ENCODE results near the gene TRIO.

Gene TRIO

DNA sequence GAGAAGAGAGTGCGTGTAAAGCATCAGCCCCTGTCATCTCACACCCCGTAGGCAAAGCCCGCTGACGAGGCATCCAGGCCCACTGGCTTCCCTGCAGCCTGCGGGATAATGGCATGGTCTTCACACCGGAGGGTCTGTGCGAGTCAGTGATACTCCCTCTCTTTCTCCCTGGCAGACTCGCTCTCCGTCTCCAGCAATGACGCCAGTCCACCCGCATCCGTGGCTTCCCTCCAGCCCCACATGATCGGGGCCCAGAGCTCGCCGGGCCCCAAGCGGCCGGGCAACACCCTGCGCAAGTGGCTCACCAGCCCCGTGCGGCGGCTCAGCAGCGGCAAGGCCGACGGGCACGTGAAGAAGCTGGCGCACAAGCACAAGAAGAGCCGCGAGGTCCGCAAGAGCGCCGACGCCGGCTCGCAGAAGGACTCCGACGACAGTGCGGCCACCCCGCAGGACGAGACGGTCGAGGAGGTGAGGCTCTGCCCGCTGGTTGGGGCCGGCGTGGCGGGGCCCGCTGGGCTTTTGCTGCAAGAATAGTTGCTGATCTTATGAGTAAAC, 317.8 kb downstream of the TRIO start:
- no peak for DNase-seq (ENCODE audit: low read depth)

DNA sequence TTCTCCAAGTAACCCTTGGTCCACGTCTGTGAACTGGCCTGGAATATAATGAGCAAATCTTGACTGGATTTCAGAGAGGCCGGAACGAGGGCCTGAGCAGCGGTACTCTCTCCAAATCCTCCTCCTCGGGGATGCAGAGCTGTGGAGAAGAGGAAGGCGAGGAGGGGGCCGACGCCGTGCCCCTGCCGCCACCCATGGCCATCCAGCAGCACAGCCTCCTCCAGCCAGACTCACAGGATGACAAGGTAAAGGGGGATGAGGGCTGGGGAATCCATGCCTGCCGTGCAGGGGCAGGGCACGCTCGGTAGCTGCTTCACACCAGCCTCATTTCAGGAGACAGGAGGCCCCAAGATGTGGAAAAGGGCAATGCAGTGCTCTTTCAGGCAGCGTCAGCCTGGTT, 319.5 kb downstream of the TRIO start:
- no peak for DNase-seq (ENCODE audit: low read depth)

DNA sequence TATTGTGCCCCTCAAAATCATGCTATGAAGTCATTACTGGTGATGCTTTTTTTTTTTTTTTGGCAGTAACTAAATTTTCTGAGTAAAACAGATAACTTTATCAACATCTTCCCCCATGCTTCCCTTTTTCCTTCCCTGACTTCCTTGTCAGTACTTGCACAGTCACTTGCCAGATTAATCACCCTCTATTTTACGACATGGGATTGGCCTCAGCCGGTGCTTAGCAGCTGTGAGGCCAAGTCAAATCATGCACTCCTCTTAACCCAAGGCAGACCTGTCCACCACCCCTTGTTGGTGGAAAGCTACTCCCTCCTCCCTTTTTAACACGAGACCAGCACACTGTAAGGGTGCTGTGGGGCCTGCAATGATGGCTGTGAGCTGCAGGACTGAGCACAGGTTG, 320.5 kb downstream of the TRIO start:
- peak; percentile 70 for DNase-seq (ENCODE audit: low read depth)

DNA sequence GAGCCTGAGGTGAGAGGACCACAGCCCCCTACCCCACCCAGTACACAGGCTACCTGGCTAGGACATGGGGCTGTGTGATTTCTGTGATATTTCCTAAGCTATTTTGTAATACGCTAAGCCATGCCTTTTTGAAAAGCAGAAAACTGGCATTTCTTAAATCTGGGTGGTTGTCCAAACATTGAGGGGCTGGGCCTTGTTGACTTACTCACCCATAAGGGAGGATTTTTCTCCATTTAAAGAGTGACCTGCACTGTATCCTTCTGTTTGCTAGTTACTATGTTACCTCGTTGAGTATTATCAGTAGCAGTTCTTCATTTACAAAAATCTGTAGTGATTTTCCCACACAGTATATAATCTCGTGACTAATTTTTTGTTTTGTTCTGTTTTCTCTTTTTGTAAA, 321.0 kb downstream of the TRIO start:
- DNase-seq (ENCODE audit: low read depth), result no peak

DNA sequence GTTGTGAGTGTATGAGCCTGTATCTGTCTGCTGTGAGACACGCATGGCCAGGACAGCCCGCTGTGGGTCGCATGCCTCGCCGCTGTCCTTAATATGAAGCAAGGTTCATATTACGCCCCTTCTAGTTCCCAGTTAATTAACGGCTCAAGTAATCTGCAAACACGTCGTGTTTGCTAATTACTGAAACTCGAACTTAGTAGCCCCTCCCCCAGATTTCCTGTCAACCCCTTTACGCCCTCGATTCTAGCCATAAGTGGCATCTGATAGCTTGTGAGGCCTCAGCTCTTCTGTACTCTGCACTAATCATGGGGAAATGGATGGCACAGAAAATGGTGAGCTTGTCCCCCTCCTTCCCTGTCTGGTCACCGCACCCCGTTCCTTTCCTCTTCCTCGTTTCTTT, 321.5 kb downstream of the TRIO start:
- DNase-seq (ENCODE audit: low read depth), result no peak

DNA sequence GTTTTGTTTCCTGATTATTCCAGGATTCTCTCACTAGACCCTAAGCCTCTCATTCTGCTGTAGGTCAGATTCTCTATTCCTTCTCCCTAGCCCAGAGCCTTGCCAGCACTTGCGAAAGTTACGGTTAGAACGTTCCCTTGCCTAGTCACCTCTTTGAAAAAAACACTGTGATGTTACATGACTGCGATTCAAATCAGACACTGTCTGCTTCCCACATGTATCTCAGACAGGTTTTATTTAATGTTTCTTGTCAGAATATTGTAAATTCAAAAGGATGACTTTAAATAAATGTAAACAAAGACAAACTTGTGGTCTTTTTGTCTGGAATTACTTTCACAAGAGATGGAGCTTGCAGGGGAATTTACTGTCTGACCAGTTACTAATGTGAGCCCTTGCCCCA, 322.0 kb downstream of the TRIO start:
- no peak for DNase-seq (ENCODE audit: low read depth)

DNA sequence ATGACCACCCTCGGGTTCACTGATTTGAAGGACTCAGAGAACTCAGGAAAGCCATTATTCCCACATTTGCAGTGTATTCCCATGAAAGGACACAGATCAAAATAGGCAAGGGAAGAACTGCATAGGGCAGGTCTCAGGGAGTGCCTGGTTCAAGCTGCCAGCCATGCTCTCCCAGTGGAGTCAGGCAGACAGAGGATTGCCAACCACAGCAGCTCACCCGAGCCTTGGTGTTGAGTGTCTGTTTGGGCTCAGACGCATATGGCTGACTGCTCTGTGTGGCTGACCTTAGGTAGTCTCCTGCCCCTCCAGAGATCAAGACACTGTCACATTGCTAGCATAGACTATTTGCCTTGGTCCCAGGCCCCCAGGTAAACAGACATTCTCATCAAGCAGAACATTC, 322.6 kb downstream of the TRIO start:
- DNase-seq (ENCODE audit: low read depth), result no peak

DNA sequence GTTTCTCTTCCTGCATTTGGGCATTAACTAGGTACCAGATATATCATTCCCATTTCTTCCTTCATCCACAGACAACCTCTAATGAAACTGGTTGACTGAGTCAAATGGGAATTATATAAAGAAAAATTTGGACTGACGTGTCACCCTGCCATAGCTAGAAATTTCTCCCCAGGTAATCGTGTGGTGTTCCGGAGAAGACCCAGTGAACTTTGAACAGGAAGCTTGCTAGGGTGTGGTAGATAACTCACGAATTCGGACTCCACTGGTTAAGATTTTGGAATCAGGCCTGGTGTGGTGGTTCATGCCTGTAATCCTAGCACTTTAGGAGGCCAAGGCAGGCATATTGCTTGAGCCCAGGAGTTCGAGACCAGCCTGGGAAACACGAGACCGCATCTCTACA, 324.1 kb downstream of the TRIO start:
- no peak for DNase-seq (ENCODE audit: low read depth)

DNA sequence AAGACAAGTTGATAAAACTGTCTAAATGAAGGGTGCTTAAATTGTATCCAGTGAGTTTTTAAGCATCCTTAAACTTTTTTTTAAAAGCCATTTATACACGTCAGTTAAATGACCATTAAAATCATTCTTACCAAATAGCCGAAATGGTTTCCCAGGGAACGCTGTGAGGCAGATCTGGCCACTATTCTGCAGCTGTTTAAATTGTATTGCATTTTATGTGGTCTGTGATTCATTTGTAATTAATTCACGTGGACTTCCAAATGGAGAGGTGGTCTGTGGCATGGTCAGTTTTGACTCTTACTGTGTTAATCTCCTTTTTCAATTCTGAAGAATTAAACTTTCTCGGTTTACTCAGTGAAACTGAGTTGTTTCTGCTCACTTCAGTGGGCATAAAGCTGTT, 324.7 kb downstream of the TRIO start:
- no peak for DNase-seq (ENCODE audit: low read depth)

DNA sequence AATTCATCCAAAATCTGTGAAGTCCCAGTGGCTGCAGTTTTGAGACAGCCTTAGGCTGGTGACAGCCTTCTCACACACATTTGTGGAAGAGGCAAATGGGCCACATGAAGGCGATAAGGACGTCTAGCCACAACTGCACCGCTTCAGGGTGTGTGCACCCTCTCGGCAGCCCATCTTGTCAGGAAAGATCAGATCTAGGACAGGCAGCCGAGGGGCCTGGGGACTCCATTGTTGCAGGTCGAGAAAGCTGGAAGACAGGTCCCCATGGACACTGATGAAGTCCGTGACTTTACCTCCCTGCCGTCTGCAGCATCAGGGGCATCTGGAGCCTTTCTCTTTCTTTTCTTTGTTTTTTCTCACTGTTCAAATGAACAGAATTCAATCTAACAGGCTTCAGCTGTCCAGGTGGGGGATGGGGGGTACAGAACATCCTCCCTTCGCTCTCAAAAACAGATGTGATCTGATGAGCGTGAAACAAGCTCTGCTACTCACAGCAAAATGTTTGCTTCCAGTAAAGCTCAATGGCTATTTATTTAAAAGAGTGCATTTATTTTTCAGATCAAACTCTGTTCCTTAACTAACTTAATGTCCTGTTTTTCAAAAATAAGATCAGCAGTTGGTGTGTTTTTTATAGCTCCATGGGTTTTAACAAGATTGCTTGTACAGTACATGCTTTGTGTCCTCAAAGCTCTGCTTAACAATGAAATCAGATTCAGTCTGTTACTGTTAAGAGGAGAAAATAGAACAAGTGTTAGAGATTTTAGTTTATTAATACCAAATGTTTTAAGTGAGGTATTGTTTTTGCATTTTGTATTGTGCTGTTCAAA, 326.6 kb downstream of the TRIO start:
- no peak for DNase-seq (ENCODE audit: low read depth)

DNA sequence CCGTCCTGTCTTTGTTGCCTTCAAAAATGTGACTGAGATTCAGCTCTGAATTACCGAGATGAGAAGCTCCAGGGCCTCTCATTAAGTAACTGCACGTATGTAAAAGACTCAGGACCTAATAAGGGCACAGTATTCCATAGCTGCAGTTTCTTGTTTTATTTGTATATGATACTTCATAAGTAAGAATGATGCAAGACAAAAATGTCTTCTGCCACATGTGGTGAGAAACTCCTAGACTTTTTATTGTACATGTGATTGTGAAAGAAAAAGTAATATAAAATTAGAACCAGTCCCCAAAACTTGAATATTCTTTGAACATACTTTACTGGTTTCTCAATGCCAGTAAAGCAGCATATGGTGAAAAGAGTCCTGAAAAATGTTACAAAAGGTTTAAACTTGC, 328.4 kb downstream of the TRIO start:
- no peak for DNase-seq (ENCODE audit: low read depth)

DNA sequence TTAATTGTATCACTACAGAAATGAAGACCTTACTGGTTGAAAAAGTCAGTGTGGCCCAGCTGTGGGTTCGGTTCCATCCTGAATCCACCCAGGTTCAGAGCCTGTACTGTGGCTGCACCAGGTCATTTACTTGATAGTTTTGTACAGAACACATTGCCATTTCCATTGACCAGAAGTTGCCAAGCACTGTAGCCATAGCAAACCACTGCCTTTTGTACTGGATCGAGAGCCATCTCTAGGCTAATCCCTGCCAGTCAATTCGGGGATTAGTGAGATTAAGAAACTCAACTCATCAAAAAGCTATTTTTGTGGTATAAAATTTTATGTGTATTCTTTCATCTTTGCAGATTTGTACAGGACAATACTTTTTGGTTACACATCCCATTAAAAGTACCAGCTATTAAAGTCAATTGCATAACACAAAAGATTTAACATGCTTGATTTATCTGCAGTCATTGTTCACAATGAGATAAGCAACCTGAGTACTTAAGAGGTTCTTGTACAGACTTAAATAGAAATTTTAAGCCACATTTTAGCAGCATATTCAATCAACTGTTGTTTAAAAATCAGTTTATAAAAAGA, 329.9 kb downstream of the TRIO start:
- no peak for DNase-seq (ENCODE audit: low read depth)

DNA sequence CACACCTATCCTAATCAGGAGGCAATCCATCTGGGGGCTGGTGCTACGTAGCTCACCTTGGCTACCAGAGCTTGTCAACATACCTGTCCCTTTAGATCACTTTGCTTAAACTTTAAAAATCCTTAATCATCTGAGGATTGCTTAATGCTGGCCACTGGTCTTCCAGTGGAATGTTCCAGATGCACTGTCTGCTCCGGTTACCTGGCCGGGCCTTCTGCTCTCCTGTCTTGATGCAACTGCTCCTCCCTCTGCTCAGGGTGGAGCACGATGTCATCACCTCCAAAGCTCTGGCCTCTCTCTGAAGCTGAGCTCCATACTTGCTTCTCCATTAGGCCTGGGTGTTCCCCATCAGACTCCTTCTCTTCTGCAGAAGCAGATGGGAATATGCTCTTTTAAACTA, 331.9 kb downstream of the TRIO start:
- no peak for DNase-seq (ENCODE audit: low read depth)

DNA sequence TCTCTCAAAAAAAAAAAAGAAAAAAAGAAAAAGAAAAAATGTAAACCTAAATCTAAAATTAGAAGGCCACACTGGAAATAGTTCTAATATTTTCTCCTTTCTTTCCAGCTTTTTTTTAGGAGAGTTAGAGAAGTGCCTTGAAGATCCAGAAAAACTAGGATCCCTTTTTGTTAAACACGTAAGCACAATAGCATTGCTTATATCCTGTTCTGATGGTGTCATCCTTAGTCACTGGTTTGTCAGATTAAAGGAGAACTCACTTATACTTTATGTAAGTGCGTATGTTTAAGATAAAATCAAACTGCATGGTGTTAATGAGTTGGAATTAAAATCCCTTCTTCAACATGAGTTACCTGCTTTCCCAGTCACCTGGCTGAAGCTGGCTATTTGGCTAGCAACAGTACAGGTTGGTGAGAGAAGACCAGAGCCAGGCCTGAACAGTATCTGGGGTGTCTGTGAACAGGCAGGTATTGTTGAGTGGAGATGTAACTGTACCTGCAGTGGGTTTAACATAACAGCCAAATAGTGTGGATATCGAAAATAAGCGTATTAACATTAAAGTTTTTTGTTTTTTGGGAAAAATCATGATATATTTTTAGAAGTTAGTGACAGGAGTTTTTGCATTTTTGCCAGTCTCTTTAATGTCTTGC, 333.8 kb downstream of the TRIO start:
- peak; percentile 33 for DNase-seq (ENCODE audit: low read depth)

DNA sequence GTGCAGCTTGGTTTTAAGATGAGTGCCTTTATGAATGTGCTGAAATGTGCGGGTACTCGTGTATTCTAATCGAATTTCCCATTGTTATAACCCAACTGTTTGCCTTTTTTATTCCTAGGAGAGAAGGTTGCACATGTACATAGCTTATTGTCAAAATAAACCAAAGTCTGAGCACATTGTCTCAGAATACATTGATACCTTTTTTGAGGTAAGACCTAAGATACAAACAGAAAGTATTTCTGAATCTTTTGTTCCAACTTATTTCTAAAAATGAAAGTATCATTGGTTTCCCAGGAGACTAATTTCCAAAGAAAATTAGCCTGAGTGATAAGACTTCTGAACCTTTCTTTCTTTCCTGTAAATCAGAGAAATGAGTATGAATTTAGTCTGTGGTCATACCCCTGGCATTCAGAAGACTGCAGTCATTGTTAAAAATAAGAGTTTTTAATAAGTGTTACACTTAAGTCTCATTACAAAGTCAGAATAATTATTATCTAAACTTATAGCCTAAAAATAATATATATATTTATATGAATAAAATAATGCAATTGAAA, 336.1 kb downstream of the TRIO start:
- no peak for DNase-seq (ENCODE audit: low read depth)

DNA sequence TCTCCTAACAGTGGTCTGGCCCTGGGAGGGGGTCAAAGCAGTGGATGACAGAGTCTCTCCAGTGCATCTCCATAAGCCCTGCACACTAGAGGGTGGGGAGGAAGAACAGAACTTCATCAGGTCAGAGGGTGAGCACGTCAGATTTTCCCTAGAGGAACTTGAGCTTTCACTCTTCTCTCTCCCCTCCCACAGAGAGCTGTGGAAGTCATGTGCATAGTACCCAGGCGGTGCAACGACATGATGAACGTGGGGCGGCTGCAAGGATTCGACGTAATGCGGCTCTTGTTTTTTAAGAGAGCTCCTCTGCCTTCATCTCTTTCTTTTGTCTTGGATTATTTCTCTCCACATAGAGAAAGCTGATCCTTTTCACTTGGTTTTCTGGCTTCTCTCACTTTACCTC, 338.2 kb downstream of the TRIO start:
- no peak for DNase-seq (ENCODE audit: low read depth)

DNA sequence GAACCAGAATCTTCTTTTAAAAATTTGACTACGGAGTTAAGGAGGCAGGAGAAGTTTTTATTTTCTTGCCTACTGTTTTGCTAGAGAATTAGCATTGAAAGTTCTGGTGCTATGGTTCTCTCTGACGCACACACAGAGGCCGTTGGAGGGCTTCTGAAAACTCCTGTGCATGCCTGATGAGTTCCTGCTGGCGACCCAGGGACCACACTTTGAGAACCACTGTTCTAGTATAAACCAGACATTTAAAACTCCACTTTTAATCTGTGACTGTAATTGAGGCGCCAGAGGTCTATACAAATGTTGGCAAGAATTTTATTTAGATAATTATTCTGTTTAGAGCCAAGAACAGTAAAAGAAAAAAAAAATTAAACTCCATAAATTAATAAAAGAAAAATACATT, 338.9 kb downstream of the TRIO start:
- DNase-seq (ENCODE audit: low read depth), result no peak

DNA sequence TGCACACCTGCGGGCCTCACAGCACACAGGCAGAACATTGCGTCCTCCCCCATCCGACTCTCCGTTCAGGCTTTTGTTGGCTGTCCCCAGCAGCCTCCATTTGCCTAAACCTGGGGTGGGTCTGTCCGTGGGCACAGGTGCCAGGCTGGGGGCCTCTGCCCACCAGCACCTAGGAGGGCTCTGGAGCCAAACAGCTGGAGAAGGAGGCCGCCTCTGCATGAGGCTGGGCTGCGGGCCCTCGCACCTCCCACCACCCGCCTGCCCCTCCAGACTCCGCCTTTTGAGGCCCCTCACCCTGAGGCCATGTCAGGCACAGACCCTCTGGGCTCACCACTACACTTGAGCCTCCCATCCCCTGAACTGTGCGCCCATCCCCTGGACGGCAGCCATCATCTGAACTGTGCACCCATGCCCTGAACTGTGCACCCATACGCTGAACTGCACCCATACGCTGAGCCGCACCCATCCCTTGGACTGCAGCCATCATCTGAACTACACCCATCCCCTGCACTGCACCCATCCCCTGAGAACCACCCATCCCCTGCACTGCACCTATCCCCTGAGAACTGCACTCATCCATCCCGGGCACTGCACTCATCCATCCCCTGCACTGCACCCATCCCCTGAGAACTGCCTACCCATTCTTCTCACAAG, 340.5 kb downstream of the TRIO start:
- no peak for DNase-seq (ENCODE audit: low read depth)

DNA sequence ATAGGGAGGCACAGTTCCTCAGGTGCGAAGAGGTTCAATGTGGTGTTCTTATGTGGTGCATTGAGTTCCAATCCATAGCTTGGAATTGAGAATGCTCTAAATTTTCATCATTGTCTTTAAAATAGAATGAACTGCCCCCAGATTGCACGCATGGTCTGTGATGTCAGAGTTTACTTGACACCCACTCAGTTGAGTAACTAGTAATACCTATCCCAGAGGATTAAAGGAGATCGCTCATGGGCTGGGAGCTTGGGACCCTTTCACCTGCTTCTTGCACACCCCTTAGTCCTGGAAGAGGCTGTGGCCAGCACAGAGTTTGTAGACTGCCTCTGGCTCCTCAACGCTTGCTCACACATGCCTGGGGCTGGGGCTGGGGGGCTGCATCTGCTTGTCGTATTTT, 343.3 kb downstream of the TRIO start:
- no peak for DNase-seq (ENCODE audit: low read depth)

DNA sequence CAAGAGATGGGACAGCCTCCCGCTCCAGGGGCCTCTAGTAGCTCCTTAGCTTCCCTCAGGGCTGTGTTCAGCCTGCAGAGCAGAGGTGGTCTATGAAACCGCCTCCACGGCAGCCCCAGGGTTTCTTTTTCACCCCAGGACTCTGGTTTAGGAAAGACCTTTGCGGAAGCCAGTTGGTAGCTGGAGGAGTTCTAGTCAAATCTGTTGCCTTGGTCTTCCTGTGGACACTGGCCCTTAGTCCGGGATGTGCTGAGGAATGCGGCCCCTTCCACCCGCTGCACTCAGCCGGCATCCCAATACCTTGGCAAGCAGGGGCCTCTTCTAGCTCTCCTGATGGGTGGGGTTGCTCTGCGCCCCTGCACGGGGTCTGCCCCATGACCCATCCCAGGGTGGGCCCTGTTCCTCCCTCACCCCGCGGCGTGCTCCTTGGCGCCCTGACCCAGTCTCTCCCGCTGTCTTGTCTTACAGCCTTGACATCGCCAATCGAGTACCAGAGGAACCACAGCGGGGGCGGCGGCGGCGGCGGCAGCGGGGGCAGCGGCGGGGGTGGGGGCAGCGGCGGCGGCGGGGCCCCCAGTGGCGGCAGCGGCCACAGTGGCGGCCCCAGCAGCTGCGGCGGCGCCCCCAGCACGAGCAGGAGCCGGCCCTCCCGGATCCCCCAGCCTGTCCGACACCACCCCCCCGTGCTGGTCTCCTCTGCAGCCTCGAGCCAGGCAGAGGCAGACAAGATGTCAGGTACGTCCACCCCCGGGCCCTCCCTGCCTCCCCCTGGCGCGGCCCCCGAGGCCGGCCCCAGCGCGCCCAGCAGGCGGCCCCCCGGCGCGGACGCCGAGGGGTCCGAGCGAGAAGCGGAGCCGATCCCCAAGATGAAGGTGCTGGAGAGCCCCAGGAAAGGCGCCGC, 344.1 kb downstream of the TRIO start:
- DNase-seq (ENCODE audit: low read depth), result no peak

DNA sequence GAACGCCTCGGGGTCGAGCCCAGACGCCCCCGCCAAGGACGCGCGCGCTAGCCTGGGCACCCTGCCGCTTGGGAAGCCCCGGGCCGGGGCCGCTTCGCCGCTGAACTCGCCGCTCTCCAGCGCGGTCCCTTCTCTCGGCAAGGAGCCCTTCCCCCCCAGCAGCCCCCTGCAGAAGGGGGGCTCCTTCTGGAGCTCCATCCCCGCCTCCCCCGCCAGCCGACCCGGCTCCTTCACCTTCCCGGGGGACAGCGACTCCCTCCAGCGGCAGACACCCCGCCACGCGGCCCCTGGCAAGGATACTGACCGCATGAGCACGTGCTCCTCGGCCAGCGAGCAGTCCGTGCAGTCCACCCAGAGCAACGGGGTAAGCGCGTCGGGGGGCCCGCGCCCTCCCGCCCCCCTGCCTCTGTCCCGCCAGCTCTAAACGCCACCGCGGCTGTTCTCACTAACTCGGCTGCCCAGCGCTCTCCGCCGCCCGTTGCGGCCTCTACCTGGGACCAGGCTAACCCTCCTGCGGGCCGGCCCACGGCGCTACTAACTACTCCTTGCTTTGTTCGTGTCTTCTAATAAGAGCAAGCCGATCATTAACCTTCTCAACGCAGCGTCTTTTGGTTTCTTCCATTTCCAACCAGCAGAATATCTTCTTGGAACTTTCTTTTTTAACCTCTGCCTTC, 344.9 kb downstream of the TRIO start:
- DNase-seq (ENCODE audit: low read depth), result no peak
